ENCODE results near the gene CES3. TPM values are rescaled to one million over a fixed set of nuclear protein-coding genes. Genes with fewer than 3 reads are reported as not detected.
A peak's percentile ranks its signal among the peaks of the same experiment; 100 is the strongest.

The CES3 gene
- total RNA-seq, 6 experiments from 2014 or later = 0.06 to 0.39 (median 0.14) TPM; not detected in 1

- no peak for DNase-seq
- Mint-ChIP-seq H3K9me3 (no peaks in the 10 kb centered on the region), H3K27me3 (ENCODE audit: insufficient read depth) (peaks cover 3% of the 10 kb centered on the region), H3K4me1 (ENCODE audit: low read depth) (peaks cover 13% of the 10 kb centered on the region), H3K4me3 (no peak overlapping the region), H3K36me3 (ENCODE audit: low read depth) (no peaks in the 10 kb centered on the region), H3K27ac (no peak overlapping the region)
- TF ChIP-seq, protein P1, sequence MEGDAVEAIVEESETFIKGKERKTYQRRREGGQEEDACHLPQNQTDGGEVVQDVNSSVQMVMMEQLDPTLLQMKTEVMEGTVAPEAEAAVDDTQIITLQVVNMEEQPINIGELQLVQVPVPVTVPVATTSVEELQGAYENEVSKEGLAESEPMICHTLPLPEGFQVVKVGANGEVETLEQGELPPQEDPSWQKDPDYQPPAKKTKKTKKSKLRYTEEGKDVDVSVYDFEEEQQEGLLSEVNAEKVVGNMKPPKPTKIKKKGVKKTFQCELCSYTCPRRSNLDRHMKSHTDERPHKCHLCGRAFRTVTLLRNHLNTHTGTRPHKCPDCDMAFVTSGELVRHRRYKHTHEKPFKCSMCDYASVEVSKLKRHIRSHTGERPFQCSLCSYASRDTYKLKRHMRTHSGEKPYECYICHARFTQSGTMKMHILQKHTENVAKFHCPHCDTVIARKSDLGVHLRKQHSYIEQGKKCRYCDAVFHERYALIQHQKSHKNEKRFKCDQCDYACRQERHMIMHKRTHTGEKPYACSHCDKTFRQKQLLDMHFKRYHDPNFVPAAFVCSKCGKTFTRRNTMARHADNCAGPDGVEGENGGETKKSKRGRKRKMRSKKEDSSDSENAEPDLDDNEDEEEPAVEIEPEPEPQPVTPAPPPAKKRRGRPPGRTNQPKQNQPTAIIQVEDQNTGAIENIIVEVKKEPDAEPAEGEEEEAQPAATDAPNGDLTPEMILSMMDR (IDR thresholded peaks at IDR 0.05) = no peak
Measured at GRCh38 chr16:67011274-67011673, 50.2 kb downstream of the CES3 start.

- H3K4me1 Mint-ChIP-seq (ENCODE audit: low read depth) = no peaks in the 10 kb centered on the region
- TF ChIP-seq, protein P1 (IDR thresholded peaks at IDR 0.05) = no peak
- H3K4me3 Mint-ChIP-seq = peak overlapping the region; percentile 36; the same call in 1 of the 2 replicates
- peaks cover 5% of the 10 kb centered on the region for H3K27me3 Mint-ChIP-seq (ENCODE audit: insufficient read depth)
- H3K9me3 Mint-ChIP-seq = no peaks in the 10 kb centered on the region
- H3K27ac Mint-ChIP-seq = no peak overlapping the region
- DNase-seq = no peak
- H3K36me3 Mint-ChIP-seq (ENCODE audit: low read depth) = no peaks in the 10 kb centered on the region
Measured at GRCh38 chr16:67013233-67013822, 52.3 kb downstream of the CES3 start.

DNA sequence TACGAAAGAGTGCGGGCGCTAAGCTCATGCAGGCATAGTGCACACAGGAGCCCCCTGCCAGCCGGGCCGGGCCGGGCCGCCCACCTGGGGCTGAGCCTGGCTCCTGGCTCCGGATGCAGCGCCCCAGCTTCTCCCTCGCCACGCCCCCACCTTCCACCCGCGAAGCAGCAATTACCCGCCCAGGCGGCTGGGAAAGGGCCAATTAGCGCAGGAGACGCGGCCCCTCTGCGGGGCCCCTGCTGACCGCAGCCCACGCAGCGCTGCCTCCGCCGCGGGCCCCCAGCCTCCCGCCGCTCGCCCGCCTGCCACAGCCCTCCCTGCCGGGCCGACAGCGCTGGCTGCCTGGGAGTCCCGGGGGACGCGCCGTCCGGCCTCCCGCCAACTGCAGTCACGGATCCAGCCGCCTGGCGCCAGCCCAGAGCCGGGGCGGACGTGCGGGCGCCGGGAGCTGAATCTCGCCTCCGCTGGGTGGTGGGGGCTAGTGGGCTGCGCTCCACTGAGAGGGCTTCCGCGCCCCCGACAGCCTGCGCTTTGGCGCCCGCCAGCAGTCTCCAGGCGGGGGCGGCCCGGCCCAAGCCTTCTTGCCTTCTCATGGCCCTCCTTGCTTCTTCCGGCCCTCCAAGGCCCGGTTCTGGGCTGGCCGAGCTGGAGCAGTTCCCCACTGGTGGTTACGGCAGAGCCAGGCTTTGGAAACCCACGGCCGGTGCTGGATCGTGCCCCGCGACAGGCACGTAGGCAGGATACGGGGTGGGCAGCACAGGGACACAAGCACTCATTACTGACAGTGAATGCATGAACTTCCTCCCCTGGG is 53.0 kb downstream of the CES3 start:
- DNase-seq = peak; percentile 17
- H3K9me3 Mint-ChIP-seq = no peaks in the 10 kb centered on the region
- TF ChIP-seq, protein P1 (IDR thresholded peaks at IDR 0.05) = peak; percentile 51
- H3K27ac Mint-ChIP-seq = no peak overlapping the region
- H3K4me3 Mint-ChIP-seq = peak overlapping the region; percentile 59
- no peaks in the 10 kb centered on the region for H3K4me1 Mint-ChIP-seq (ENCODE audit: low read depth)
- H3K27me3 Mint-ChIP-seq (ENCODE audit: insufficient read depth) = peaks cover 5% of the 10 kb centered on the region
- no peaks in the 10 kb centered on the region for H3K36me3 Mint-ChIP-seq (ENCODE audit: low read depth)

GRCh38 chr16:67014634-67015312 is 53.7 kb downstream of the CES3 start:
- H3K36me3 Mint-ChIP-seq (ENCODE audit: low read depth) = no peaks in the 10 kb centered on the region
- no peaks in the 10 kb centered on the region for H3K9me3 Mint-ChIP-seq
- peak overlapping the region; percentile 59; the same call in 1 of the 2 replicates for H3K4me3 Mint-ChIP-seq
- peaks cover 5% of the 10 kb centered on the region for H3K27me3 Mint-ChIP-seq (ENCODE audit: insufficient read depth)
- no peaks in the 10 kb centered on the region for H3K4me1 Mint-ChIP-seq (ENCODE audit: low read depth)
- DNase-seq = no peak
- H3K27ac Mint-ChIP-seq = no peak overlapping the region
- TF ChIP-seq, protein P1 (IDR thresholded peaks at IDR 0.05) = no peak

DNA sequence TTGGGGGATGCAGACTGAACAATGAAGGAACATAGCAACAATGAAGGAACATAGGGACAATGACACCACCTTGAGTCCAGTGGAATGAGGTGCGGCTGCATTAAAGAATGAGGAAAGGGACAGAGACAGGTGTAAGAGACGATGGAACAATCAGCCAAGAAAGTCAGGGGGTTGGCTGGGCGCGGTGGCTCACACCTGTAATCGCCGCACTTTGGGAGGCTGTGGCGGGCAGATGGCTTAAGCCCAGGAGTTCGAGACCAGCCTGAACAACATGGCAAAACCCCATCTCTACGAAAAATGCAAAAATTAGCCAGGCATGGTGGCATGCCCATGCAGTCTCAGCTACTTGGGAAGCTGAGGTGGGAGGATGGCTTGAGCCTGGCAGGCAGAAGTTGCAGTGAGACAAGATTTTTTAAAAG is 54.3 kb downstream of the CES3 start:
- no peak overlapping the region for H3K27ac Mint-ChIP-seq
- H3K9me3 Mint-ChIP-seq = no peaks in the 10 kb centered on the region
- peaks cover 5% of the 10 kb centered on the region for H3K27me3 Mint-ChIP-seq (ENCODE audit: insufficient read depth)
- no peak for DNase-seq
- no peak overlapping the region for H3K4me3 Mint-ChIP-seq
- TF ChIP-seq, protein P1 (IDR thresholded peaks at IDR 0.05) = no peak
- no peaks in the 10 kb centered on the region for H3K4me1 Mint-ChIP-seq (ENCODE audit: low read depth)
- no peaks in the 10 kb centered on the region for H3K36me3 Mint-ChIP-seq (ENCODE audit: low read depth)

Data from HFFc6 (cell line).